ENCODE results near the gene EDN2. TPM values are rescaled to one million over a fixed set of nuclear protein-coding genes. Genes with fewer than 3 reads are reported as not detected.

The EDN2 gene
- total and polyA plus RNA-seq, 2 of the 8 experiments (the other 6 are each of a cell fraction or from before 2014, with no cell fraction given), result 0.32 to 0.39 TPM

GRCh38 chr1:41523071-41523470, 38.6 kb upstream of the EDN2 start (continued):
- TF ChIP-seq CTCF (IDR thresholded peaks at IDR 0.05; ENCODE audit: control extremely low read depth in 1 of 3, insufficient read depth in 1 of 3, low read depth in 1 of 3, low read length in 3 of 3), result no peak
- no peak for TF ChIP-seq POU5F1 (IDR thresholded peaks at IDR 0.05; ENCODE audit: low read depth, low read length)
- no peak for TF ChIP-seq SP2 (IDR thresholded peaks at IDR 0.05; ENCODE audit: low read length)
- TF ChIP-seq RAD21 (IDR thresholded peaks at IDR 0.05 in 1 of 2, conservative IDR thresholded peaks at IDR 0.05 in 1 of 2; ENCODE audit: low read depth in 2 of 2, low read length in 2 of 2), result no peak
- no peak for TF ChIP-seq CHD7 (IDR thresholded peaks at IDR 0.05; ENCODE audit: insufficient replicate concordance, low read length)
- TF ChIP-seq RXRA (IDR thresholded peaks at IDR 0.05; ENCODE audit: insufficient read depth, low read depth, low read length), result no peak
